Neutrophil (primary cell): ENCODE measurements around the gene PRKG1.

Experiments used
- H3K27ac ChIP-seq: fragments of 200-600 bp; sonication (generic); 2 replicates; pipeline ENCODE4 v1.5.1; 2016; ENCODE audit warnings: mild to moderate bottlenecking, moderate library complexity
- H3K27me3 ChIP-seq: fragments of 200-600 bp; sonication (generic); 2 replicates; pipeline ENCODE4 v1.6.0; 2016; ENCODE audit warnings: mild to moderate bottlenecking
- H3K36me3 ChIP-seq: fragments of 200-600 bp; sonication (generic); 2 replicates; pipeline ENCODE4 v1.5.1; 2017
- H3K4me1 ChIP-seq, 2 experiments: fragments of 200-600 bp in 1 of 2; sonication (generic) in 1 of 2; 1 replicate in 1 of 2; 2 replicates in 1 of 2; pipeline versions ENCODE4 v1.5.1 to v1.6.1; 2013 to 2016; ENCODE audit warnings: low read depth in 1 of 2, low read length in 1 of 2, mild to moderate bottlenecking in 1 of 2, moderate library complexity in 1 of 2; ENCODE audit not compliant: control insufficient read depth in 1 of 2, insufficient read depth in 1 of 2
- H3K4me3 ChIP-seq, 2 experiments: fragments of 200-600 bp in 1 of 2; sonication (generic) in 1 of 2; 1 replicate in 1 of 2; 2 replicates in 1 of 2; pipeline ENCODE4 v1.5.1; 2013 to 2016; ENCODE audit warnings: low read depth in 1 of 2, low read length in 1 of 2, mild to moderate bottlenecking in 1 of 2, moderate library complexity in 1 of 2
- H3K9me3 ChIP-seq: fragments of 200-600 bp; sonication (generic); 2 replicates; pipeline ENCODE4 v1.5.1; 2016
- TF ChIP-seq, protein P1 (sequence below): fragments of 200-600 bp; sonication (generic); IDR thresholded peaks from 2 replicates; pipeline ENCODE4 v1.5.1; 2016; ENCODE audit warnings: antibody characterized with exemption

The PRKG1 gene

GRCh38 chr10:52108236-52108635 is 1033.9 kb downstream of the PRKG1 start:
- TF ChIP-seq, protein P1, sequence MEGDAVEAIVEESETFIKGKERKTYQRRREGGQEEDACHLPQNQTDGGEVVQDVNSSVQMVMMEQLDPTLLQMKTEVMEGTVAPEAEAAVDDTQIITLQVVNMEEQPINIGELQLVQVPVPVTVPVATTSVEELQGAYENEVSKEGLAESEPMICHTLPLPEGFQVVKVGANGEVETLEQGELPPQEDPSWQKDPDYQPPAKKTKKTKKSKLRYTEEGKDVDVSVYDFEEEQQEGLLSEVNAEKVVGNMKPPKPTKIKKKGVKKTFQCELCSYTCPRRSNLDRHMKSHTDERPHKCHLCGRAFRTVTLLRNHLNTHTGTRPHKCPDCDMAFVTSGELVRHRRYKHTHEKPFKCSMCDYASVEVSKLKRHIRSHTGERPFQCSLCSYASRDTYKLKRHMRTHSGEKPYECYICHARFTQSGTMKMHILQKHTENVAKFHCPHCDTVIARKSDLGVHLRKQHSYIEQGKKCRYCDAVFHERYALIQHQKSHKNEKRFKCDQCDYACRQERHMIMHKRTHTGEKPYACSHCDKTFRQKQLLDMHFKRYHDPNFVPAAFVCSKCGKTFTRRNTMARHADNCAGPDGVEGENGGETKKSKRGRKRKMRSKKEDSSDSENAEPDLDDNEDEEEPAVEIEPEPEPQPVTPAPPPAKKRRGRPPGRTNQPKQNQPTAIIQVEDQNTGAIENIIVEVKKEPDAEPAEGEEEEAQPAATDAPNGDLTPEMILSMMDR: no peak
- H3K9me3 ChIP-seq: no peaks in the 10 kb centered on the region
- no peak overlapping the region for H3K4me3 ChIP-seq
- H3K27ac ChIP-seq: no peak overlapping the region
- no peaks in the 10 kb centered on the region for H3K4me1 ChIP-seq
- no peaks in the 10 kb centered on the region for H3K36me3 ChIP-seq
- H3K27me3 ChIP-seq: no peaks in the 10 kb centered on the region

DNA sequence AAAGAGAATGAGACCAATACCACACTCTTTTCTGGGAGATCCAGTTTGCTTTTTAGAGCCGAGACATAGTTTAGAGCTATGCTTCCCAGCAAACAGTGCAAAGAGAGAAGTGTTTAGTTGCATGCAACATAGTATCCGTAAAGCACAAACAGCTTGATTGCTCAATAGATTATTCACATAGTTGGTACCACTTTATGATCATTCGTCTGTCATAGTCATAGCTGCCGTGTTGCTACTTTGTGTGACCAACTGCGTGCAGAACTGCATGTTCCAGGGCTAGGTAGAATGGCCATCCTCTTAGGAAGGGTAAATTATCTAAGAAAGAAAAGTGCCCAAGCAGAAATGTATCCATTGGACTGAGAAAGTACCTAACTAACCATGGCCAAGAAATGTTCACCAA is 1036.3 kb downstream of the PRKG1 start:
- Histone ChIP-seq H3K9me3 (no peaks in the 10 kb centered on the region), H3K27me3 (no peaks in the 10 kb centered on the region), H3K27ac (no peak overlapping the region), H3K4me1 (no peaks in the 10 kb centered on the region), H3K4me3 (no peak overlapping the region), H3K36me3 (no peaks in the 10 kb centered on the region)
- TF ChIP-seq, protein P1: no peak

DNA sequence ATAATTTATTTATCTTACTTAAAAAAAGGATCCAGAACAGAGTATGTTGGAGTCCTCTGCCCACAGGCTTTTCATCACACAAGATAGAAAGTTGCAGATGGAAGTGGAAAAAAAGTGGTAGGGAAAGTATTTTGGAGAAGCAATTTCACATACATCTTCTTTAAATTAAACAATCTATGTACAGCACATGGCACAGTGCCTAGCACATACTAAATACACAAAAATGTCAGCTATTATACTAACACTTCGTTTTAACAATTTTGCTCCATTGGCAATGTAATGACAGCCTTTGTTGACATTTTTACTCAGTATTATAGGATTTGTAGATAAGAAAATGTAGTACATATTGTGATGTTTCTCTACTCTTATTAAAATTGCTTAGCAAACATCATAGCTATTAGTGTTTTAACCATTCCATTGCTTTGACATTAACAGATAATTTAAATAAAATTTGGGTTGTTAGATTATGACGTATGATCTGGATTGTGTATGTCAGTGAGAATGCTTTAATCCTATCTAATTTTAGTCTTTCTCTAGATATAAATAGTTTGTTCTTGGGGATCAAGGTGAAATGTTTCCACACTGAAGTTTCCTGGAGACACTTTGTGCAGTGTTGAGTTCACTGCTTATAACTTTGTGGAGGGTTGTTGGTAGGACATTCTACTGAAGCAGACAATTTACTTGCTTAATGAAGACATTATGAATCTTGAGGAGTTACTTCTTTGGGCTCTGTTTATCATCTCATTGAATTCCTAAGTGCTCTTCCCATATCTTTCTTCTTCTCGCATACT is 1037.0 kb downstream of the PRKG1 start:
- Histone ChIP-seq H3K27me3 (no peaks in the 10 kb centered on the region), H3K27ac (no peak overlapping the region), H3K9me3 (no peaks in the 10 kb centered on the region), H3K36me3 (no peaks in the 10 kb centered on the region), H3K4me1 (no peaks in the 10 kb centered on the region), H3K4me3 (no peak overlapping the region)
- TF ChIP-seq, protein P1: no peak

GRCh38 chr10:52115823-52116222 is 1041.5 kb downstream of the PRKG1 start:
- no peak overlapping the region for H3K4me3 ChIP-seq
- no peaks in the 10 kb centered on the region for H3K27me3 ChIP-seq
- H3K27ac ChIP-seq: no peak overlapping the region
- no peaks in the 10 kb centered on the region for H3K9me3 ChIP-seq
- H3K36me3 ChIP-seq: no peaks in the 10 kb centered on the region
- H3K4me1 ChIP-seq: no peaks in the 10 kb centered on the region
- TF ChIP-seq, protein P1: no peak

GRCh38 chr10:52119507-52119906 is 1045.2 kb downstream of the PRKG1 start:
- Histone ChIP-seq H3K27me3 (no peaks in the 10 kb centered on the region), H3K4me3 (no peak overlapping the region), H3K27ac (no peak overlapping the region), H3K4me1 (no peaks in the 10 kb centered on the region), H3K36me3 (no peaks in the 10 kb centered on the region), H3K9me3 (no peaks in the 10 kb centered on the region)
- TF ChIP-seq, protein P1: no peak
